Daoy (cell line): ENCODE results near the gene EVPL. TPM values are rescaled to one million over a fixed set of nuclear protein-coding genes. Genes with fewer than 3 reads are reported as not detected.
"Not testable (repeated sequence)": the region's sequence is repeated elsewhere in the genome, so short reads cannot be mapped to it uniquely, and the experiment has no call there.

ENCODE experiments used
- DNase-seq: peaks from one replicate; pipeline ENCODE4 v3.0.0-alpha.2; 2015; ENCODE audit warnings: low read depth
- total RNA-seq: library from RNA; depleted of rRNA; stranded (reverse); fragments of >200 nt; shearing (Covaris generic); gene quantifications from 2 replicates; pipeline ENCODE4 v1.2.3, GENCODE V29; 2014; rRNA removed

The EVPL gene
- 0.06 and 0.12 TPM in 2 replicates for total RNA-seq

DNA sequence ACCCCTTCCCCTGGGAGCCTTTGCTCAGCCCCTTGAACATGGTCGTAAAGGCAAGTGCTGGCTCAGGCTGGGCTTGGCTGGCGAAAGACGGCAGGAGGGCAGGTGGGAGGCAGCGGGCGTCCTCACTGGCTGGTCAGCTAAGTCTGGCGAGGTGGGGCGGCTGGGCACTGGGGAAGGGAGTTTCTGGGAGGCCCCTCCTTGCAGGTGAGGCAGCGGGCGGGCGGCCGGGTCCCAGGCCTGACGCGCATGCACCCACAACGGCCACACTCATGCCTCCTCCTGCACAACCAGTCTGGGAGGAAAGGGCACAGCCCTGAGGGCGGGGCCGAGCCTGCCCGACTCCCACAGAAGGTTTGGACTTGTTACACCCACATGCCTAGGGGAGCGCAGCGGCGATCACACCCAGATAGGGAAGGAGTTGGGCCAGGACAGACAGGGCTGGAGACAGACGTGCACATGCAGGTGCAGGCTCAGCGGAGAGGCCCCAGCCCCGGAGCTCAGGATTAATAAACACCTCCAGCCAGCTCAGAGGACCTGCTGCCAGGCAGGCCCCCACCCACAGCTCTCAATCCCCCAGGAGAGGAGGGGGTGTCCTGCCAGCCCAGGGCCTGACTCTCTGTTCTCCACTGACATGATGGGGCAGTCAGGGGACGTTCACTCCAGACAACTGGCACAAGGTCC is at the start of gene EVPL:
TSS of gene EVPL (minus strand) at position 148 of the 681 bp plus-strand sequence. CDS start at position 40, 108 bp downstream.
- no peak for DNase-seq

DNA sequence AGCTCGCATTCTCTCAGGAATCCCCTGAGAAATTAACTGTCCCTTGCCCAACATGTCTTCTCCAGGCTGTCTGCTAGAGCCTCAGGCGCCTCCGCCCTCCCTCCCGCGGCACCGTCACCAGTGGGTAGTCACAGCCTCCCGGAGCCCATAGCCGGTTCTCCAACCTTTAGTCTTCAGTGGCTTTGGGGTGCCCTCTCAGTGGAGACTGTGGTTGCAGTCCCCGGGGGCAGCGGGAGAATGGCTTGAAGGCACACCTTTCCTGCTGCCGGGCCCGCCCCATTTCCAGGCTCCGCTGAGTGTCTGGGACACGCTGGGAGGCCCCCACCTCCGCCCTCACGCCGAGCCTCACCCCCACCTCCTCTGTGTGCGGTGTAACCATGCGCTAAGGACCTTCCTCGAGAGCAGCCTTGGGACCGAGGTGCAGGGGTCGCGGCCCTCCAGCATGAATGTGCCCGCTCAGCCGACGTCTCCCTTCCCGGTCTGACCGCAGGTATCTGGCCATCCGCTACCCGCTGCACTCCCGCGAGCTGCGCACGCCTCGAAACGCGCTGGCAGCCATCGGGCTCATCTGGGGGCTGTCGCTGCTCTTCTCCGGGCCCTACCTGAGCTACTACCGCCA is 49.1 kb upstream of the EVPL start:
- DNase-seq: no peak

DNA sequence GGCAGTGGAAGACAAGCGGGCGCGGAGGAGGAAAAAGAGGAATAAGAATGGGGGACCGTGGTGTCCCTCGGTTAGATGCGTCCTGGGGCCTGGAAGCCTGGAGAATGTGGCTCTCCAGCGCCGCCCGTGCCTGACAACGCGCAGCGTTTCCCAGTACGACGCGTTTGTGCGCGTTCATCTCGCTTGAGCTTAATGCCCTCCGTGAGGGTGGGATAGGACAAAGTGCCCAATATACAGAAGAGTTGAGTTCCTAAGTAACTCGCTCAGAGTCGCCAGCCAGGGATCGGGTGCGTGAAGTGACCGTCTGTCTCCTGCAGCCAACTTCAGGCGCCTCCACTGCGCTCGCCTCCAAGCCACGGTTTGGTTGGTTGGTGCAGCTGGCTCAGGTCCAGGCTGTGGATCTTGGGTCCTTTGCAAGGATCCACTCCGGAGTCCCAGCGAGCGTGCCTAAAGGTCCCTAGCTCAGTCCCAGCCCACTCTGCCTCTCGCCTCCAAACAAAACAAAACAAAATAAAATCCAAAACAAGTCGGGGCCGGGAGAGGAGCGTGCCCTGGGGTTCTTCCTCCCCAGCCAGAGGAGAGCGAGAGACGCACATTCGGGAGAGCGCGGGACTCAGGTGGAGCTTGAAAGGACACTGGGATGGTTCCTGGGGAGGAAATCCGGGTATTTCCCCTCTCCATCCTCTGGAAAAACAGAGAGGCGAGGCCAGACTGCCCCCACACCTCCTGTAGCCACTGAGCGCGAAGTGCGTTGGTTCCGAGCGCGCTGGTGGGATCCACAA is 48.4 kb upstream of the EVPL start:
- no peak for DNase-seq

DNA sequence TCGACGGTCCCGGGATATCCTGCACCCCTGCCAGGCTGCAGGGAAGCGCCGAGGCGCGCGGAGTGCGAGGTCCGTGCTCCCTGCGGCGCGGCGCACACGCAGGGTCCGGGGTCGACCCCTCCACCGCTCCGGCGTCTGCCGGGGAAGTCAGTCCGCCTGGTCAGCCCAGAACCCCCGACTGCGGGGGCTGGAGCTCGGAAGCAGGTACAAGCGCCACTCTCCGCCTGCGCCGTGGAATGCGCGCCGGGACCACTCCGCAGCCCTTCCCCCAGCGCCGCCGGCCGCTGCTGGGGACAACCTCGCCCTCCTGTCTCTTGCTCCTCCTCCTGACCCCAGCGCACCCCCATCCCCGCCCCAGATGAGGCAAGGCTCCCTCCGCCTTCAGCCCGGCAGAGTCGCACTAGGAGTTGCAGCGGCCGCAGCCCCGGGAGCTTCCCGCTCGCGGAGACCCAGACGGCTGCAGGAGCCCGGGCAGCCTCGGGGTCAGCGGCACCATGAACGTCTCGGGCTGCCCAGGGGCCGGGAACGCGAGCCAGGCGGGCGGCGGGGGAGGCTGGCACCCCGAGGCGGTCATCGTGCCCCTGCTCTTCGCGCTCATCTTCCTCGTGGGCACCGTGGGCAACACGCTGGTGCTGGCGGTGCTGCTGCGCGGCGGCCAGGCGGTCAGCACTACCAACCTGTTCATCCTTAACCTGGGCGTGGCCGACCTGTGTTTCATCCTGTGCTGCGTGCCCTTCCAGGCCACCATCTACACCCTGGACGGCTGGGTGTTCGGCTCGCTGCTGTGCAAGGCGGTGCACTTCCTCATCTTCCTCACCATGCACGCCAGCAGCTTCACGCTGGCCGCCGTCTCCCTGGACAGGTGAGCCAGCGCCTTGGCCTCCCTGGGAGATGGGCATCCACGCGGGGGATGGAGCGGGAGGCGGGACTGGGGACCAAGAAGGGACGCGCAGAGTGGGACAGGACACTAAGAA is 47.6 kb upstream of the EVPL start, which contains the start of gene GALR2:
TSS of gene GALR2 (plus strand) at position 392 of the 974 bp plus-strand sequence. CDS start at position 495, 103 bp downstream.
- DNase-seq: no peak

DNA sequence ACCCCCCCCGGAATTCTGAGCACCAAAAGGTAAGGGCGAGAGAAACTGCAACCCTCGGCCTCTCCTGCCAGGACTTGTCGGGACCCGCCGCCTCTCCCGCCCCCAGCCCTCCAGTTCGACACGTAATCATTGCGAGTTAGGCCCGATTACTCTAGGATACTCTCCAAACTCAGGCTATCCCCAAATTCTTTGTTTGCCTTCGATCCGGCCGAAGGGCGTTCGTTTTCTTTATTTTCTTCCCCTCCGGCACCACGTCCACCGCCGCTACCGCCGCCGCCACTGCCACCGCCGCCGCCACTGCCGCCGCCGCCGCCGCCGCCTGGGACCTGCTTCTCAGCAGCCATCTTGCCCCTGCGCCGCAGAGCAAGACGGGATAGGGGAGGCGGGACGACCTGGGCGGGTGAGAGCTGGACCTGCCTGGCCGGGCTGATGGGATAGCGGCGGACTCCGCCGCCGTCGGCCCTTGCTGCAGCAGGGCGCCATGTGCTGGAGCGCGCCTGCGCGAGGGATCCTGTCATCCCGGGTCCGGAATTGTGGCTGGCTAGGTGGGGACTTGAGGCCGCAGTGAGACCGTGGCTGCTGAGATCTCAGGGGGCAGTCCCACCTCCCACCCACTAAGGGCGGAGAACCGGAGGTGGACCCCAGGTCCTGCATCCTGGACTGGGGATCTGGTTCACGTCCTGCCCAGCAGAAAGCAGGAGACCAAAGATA is 45.2 kb upstream of the EVPL start, which contains the start of gene SRP68:
TSS of gene SRP68 (minus strand) at position 370 of the 711 bp plus-strand sequence. CDS start at position 344, 26 bp downstream.
- peak; percentile 97 for DNase-seq

DNA sequence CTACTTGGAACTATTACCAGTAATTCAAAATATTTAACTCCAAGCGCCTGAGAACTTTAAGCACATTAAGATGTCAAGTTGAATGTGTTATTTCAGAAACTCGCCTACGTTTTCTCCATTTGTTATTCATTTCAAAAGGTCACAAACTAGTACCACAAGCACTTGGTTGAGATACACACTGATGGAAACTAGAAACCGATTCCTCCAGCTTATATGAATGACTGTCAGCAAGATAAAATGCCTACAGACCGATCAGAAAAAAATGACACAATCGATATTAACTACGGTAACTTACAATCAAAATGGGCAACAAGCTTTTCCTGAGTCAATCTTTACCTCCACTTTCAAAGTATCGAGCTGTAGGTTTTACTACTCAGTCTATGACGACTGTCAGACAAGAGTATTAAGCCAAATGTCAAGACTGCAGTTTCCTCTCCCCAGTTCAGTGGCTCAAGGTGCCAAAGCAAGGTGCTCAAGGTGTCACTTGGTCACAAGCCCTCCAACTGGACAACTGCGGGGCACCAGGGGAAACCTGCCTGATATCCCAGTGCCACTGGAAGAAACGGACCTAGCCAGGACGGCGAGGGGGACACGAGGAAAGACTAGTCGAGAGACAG is 44.5 kb upstream of the EVPL start:
- DNase-seq: no peak

DNA sequence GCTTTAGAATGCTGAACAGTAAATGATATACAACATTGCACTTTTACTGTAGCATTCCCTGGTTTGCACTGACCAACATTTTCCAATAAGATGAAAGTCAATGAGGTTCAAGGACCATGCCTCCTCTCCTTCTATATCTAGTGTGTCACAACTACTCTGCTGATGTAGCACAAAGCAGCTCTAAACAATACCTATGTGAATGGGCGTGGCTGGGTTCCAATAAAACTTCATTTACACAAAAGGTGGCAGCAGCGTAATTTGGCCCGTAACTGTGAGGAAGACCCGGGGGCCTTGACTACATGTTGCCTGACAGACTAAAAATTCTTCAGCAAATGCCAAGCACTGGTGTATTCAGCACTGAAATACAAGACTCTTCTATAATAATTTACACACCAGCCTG is 38.7 kb upstream of the EVPL start:
- DNase-seq: no peak

DNA sequence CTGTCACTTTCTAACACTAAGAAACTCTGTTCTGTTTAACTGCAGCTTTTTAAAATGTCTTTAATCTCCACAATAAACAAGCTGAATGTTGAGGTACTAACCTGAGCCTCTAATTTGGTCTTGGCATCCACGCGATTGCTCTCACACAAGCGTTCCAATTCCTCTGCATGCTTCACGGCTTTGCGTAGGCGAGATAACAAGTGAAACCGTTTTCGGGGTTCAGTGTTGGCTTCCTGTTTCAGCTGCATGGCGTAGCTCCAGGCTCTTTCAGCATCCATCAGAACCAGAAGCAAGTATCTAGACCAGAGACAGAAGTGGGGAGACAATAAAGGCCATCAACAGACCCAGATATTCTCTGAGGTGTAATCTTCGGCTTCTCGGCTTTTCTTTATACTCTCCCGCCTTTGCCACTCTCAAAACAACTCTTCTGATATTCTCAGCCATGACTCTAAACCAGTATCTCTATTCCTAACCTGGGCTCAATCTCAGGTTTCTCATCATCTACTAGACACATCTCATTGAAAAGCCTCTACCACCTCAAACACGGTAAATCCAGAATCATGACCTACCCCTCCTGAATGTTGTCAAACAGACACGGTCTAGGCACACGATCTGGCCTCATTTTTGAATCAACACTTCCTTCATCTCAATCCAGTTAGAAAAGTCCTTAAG is 36.9 kb upstream of the EVPL start:
- DNase-seq: no peak

DNA sequence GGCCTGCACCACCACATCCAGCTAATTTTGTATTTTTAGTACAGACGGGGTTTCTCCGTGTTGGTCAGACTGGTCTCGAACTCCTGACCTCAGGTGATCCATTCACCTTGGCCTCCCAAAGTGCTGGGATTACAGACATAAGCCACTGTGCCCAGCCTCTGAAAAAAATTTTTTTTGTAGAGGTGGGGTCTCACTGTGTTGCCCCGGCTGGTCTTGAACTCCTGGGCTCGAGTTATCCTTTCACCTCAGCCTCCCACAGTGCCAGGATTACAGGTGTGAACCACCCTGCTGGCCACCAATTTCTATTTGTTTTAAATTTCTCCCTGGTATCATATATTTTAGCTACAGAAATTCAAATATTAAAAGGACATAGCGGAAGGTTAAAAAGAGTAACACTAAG is 31.2 kb upstream of the EVPL start:
- not testable (repeated sequence) for DNase-seq

DNA sequence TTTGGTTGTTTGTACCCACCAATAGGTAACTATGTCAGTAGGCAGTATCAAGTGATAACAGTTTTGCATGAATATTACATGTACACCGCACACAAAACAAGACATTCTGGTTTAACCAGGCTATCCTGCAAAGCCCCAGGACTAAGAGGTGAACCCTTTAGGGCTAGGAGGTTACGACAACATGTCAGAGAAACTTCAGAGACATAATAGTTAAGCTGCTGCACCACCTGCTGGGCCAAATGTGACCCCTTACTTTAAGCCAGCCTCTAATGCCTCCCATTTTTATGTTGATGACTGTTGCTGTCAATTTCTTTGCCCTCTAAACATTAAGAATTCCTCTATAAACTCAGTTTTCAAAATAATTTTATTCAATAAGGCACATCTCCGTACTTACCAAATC is 29.8 kb upstream of the EVPL start:
- DNase-seq: no peak

DNA sequence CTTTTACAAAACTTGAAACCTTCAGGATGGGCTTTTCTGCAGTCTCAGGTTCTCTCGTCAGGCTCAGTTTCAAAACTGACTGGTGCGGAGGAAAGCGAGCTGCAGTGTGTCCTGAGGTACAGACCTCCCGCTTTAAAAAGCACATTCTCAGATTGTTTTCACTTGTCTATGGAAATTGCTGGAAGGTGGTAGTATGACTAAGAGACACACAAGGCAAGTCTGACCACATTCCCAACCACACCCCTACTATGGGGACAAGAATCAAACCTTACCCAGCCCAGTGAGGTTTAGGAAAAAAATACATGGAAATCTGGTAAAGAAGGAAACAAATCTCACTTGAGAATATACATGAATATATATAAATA is 27.0 kb upstream of the EVPL start:
- DNase-seq: peak; percentile 42

DNA sequence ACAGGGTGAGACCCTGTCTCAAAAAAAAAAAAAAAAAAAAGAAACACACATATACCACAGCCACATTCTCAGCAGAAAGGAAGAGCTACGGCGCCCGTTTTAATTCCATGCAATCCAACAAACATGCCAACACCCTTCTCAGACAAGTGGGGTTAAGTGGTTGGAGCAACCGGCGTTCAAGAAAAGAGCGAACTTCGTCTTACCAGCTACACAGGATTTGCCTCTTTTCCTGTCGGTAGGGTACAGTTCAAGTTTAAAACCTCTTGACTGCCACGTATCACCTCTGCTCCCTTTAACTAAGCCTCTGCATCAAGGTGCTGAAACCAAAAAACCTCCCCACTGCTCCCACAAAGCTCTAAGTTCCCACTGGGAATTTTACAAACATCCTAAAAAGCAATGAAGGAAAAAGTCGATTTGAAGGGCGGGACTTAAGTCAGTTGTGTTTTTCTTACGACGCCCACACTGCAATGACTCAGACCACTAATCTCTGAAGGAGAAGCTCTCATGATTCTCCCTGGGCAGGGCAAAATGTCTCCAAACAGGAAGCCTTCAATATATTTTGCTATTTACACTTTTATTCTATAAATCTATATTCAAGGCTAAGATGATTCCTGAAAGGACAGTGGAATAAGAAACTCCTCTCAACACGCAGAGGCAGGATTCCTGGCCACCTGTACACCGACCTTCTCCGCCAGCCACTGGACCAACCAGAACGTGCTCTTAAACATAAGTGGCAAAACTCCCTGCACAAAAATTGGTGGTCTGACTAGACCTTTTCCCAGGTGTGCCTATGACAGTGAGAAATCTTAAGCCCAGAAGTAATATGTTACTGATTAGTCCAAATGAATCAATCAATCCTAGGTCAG is 26.4 kb upstream of the EVPL start:
- peak; percentile 72 for DNase-seq

DNA sequence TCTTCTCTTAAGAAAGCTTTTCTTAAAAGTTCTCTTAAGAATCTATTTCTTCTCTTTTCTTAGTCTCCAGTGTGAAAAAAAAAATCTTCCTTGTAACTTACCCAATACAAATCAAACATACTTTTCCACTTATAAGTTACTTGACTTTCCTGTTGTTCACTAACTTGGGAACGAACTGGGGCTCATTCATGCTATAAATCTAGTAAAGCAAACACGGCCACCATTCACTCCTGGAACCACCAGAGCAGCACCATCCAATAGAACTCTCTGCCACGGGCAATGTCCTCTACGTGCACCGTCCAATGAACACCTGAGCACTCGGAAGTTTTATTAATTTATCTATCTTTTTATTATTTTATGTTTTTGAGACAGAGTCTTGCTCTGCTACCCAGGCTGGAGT is 24.5 kb upstream of the EVPL start:
- no peak for DNase-seq

DNA sequence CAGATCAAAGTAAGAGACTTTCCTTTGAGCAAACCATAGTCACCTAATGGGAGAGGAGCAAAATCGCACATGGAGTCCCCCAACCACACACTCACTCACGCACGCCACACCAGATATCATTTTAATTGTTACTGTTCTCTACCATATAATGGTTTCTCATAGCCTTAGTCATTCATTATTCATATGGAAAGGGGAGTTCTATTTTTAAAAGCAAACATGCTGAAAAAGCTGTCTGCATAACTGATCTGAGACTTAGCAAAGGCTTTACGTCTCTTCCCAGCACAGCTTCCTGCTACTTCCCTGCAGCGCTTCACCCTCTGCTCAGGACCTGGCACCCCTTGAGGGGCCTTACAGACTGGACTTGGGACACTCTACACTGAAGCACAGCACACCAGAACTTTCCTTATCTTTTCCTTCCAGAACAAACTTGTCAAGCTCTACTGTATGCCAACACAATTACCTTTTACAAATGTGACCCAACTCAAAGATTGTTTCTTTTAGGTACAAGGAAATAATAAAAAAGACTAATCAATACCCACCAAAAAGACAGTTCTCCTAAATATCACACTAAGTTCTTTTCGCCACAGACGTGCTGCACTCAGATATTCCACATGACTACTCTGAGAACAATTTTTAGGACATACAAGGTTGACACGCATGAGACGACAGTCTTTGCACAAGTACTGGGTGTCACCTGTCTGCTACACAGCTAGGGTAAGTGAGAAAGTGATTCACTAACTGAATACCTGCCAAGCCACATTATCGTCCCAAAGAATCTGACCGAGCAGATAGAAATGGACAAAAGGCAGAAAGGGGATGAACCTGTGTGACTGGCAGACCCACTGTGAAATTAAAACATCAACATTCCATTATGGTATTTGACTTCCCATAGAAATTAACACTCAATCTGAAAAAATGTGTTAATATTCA is 23.7 kb upstream of the EVPL start:
- DNase-seq: no peak

DNA sequence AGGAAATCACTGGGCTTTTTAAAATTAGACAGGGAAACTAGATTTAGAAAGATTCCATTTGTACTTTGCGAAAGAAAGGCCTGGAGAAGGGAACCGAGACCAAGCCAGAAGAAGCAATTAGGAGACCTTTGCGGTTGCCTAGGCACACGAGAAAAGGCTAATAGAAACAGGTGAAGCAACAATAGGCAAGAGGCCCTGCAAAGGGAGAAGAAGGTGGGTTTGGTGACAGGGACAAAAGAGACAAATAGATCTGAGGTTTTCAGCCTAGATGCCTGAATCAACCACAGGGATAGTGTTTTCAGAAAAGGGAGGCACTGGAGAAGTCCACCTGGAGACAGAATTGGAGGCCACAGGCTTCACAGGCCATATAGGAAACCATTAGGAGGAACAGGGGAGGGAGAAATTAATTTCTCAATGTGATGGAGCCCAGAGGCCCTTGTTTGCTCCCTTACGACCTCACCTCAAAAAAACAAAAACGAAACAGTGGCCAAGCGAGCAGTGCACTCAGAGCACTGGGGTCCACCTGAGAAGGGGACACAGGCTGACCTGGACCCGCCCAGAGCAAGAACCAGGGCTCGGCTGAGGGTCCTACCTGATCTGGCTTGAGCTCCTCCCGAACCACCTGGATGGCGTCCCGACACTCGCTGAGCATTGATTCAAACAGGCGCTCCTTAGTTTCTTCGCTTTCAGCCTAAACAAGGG is 22.9 kb upstream of the EVPL start:
- no peak for DNase-seq

DNA sequence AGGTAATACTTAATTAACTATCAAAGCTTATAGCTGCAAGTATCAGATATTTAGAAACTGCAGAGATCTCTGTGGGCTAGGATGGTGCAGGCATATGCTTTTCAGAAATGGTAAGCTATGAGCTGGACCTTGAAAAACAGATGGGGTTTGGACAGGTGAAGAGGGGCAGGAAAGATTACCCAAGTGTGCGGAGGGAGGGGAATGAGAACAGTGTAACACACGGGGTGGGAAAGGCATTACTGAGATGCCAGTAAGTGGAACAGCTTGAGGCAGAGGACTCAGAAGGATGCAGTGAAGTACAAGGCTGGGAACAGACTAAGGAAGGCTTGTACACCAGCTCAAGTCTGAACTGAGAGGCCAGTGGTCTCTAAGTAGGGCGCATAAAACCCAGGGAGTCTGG is 22.1 kb upstream of the EVPL start:
- no peak for DNase-seq

DNA sequence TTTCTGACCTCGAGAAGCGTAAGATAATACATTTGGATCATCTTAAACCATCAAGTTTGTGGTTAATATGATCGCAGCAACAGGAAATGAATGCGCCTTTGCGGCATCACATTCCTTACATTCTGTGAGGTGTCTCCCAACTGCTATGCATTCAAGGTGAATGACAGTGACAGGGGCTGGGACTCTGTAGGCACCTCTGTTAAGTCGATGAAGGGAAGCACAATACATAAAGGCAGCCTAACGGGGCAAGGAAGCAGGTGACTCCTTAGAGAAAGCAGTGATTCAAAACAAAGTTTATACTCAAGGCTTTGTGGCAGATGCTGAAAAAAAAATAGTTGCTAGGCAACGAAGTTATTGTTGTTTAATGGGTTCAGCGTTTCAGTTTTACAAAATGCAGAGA is 21.6 kb upstream of the EVPL start:
- no peak for DNase-seq
